K562 (cell line): Measurements from ENCODE around the gene PDCD11. TPM values are rescaled to one million over a fixed set of nuclear protein-coding genes. Genes with fewer than 3 reads are reported as not detected.

Experiments used
- ATAC-seq: fragments of 200-7000 bp; cut with Tn5 transposase; 3 replicates; pipeline ENCODE4 v1.9.1; 2020; ENCODE audit warnings: moderate library complexity
- BruUV-seq: library from RNA; stranded (reverse); fragments of 400-500 nt; replicated peaks from 2 replicates; lab custom pipeline; 2021; lab: Mats Ljungman, UMichigan
- CTCF ChIA-PET: fragments of 300-600 bp; formaldehyde crosslinking; extraction: SDS; loops from one replicate; lab custom pipeline; 2021; ENCODE audit warnings: low intra/inter-chr PET ratio; lab: Yijun Ruan, JAX
- POLR2A ChIA-PET: fragments of 300-600, 350-650 bp; sonication (Branson Sonifier 250); formaldehyde crosslinking; extraction: SDS; loops from one replicate; lab custom pipeline; 2021; ENCODE audit warnings: antibody characterized with exemption, inconsistent platforms; lab: Yijun Ruan, JAX
- DNase-seq, 4 experiments: peaks; one replicate each; pipeline versions ENCODE4 v3.0.0 to v3.0.0-alpha.2; 2011 to 2018; ENCODE audit warnings: low spot score in 3 of 4, mixed read lengths in 3 of 4; ENCODE audit errors: extremely low read depth in 1 of 4
- FAIRE-seq: peaks from 2 replicates; lab custom pipeline; 2011; peaks lifted over from hg19 to GRCh38; lab: Jason Lieb, UNC
- H2AFZ ChIP-seq: 2 replicates; pipeline ENCODE4 v1.6.0; 2011; ENCODE audit warnings: low read depth, low read length, control low read depth, inconsistent platforms
- H3K27ac ChIP-seq: fragments of 200-600 bp; 3 replicates; pipeline ENCODE4 v1.8.0; 2011; ENCODE audit warnings: low read depth, mild to moderate bottlenecking, control low read depth, inconsistent platforms, low read length, moderate library complexity, mixed read lengths; ENCODE audit errors: extremely low read depth
- H3K27me3 ChIP-seq, 2 experiments: fragments of 300-600 bp in 1 of 2; 2 replicates in 1 of 2; 3 replicates in 1 of 2; pipeline versions ENCODE4 v1.6.0 to v1.8.0; 2011; ENCODE audit warnings: inconsistent platforms in 2 of 2, low read length in 2 of 2, mild to moderate bottlenecking in 1 of 2, mixed read lengths in 1 of 2, moderate library complexity in 1 of 2; ENCODE audit not compliant: control insufficient read depth in 2 of 2, insufficient read depth in 2 of 2
- H3K36me3 ChIP-seq: fragments of 300-600 bp; 3 replicates; pipeline ENCODE4 v1.8.0; 2011; ENCODE audit warnings: mild to moderate bottlenecking, low read length, inconsistent platforms; ENCODE audit not compliant: control insufficient read depth, insufficient read depth
- H3K4me1 ChIP-seq, 2 experiments: fragments of 200-600 bp in 1 of 2; replicated peaks in 1 of 2; 2 replicates in 1 of 2; 3 replicates in 1 of 2; pipeline versions ENCODE4 v1.5.1 to v1.8.0; 2011; ENCODE audit warnings: inconsistent platforms in 2 of 2, low read length in 2 of 2, mild to moderate bottlenecking in 1 of 2, mixed read lengths in 1 of 2, moderate library complexity in 1 of 2; ENCODE audit not compliant: control insufficient read depth in 2 of 2, insufficient read depth in 2 of 2
- H3K4me2 ChIP-seq: 2 replicates; pipeline ENCODE4 v1.6.1; 2011; ENCODE audit warnings: low read length, control low read depth, inconsistent platforms, mixed read lengths; ENCODE audit not compliant: insufficient read depth
- H3K4me3 ChIP-seq: fragments of 200-600 bp; sonication (generic), shearing (Covaris generic); 2 replicates; pipeline ENCODE4 v1.5.1; 2016; ENCODE audit warnings: control low read depth, inconsistent platforms
- H3K79me2 ChIP-seq: fragments of 200-600 bp; 3 replicates; pipeline ENCODE4 v1.8.0; 2011; ENCODE audit warnings: low read length, inconsistent platforms; ENCODE audit not compliant: control insufficient read depth, insufficient read depth
- H3K9ac ChIP-seq, 2 experiments: 2 replicates each; pipeline versions ENCODE4 v1.6.0 to v1.6.1; 2011; ENCODE audit warnings: low read depth in 2 of 2, low read length in 2 of 2, control low read depth in 1 of 2, inconsistent platforms in 1 of 2, mild to moderate bottlenecking in 1 of 2, mixed read lengths in 1 of 2; ENCODE audit not compliant: insufficient read depth in 1 of 2
- H3K9me1 ChIP-seq: one replicate; pipeline ENCODE4 v1.6.0; 2011; ENCODE audit warnings: inconsistent platforms, mild to moderate bottlenecking, low read length, moderate library complexity; ENCODE audit not compliant: control insufficient read depth, insufficient read depth
- H3K9me3 ChIP-seq: replicated peaks from 2 replicates; pipeline ENCODE4 v1.5.1; 2011; ENCODE audit warnings: low read depth, low read length, inconsistent platforms; ENCODE audit not compliant: control insufficient read depth, insufficient read depth
- H4K20me1 ChIP-seq: replicated peaks from 2 replicates; pipeline ENCODE4 v1.6.1; 2011; ENCODE audit warnings: low read length, inconsistent platforms, mixed read lengths; ENCODE audit not compliant: control insufficient read depth, insufficient read depth
- C11orf30 ChIP-seq: fragments of 450-650 bp; IDR thresholded peaks from 2 replicates; pipeline ENCODE4 v1.6.1; 2016; ENCODE audit warnings: low read depth, mild to moderate bottlenecking
- DMBX1 ChIP-seq: fragments of 250-450 bp; sonication (Bioruptor Pico); IDR thresholded peaks from 2 replicates; pipeline ENCODE4 v1.8.0; 2022; ENCODE audit warnings: inconsistent platforms, mild to moderate bottlenecking, moderate library complexity, borderline replicate concordance
- GATA2 ChIP-seq: sonication (generic); formaldehyde crosslinking; IDR thresholded peaks from 2 replicates; pipeline ENCODE4 v1.4.0; 2020; ENCODE audit warnings: mild to moderate bottlenecking, missing genetic modification reagents
- MAFG ChIP-seq: fragments of 450-650 bp; conservative IDR thresholded peaks from 2 replicates; pipeline ENCODE4 v1.6.1; 2016; ENCODE audit warnings: missing genetic modification characterization, missing compliant biosample characterization
- MCM5 ChIP-seq: fragments of 450-650 bp; IDR thresholded peaks from 2 replicates; pipeline ENCODE4 v1.6.1; 2016; ENCODE audit warnings: low read depth
- MCM7 ChIP-seq, 2 experiments: fragments of 450-650 bp; IDR thresholded peaks; 2 replicates each; pipeline ENCODE4 v1.6.1; 2016 to 2018
- PHF20 ChIP-seq: fragments of 450-650 bp; IDR thresholded peaks from 2 replicates; pipeline ENCODE4 v1.6.1; 2018; ENCODE audit not compliant: partially characterized antibody
- POLR2AphosphoS5 ChIP-seq: IDR thresholded peaks from 2 replicates; pipeline ENCODE4 v1.6.1; 2011; ENCODE audit warnings: mild to moderate bottlenecking, low read depth, low read length, moderate library complexity; ENCODE audit not compliant: control insufficient read depth, insufficient read depth
- POLR3G ChIP-seq: IDR thresholded peaks from 2 replicates; pipeline ENCODE4 v1.6.1; 2011; ENCODE audit not compliant: insufficient read length, insufficient replicate concordance; ENCODE audit errors: extremely low read depth
- RAD51 ChIP-seq: fragments of 450-650 bp; IDR thresholded peaks from 2 replicates; pipeline ENCODE4 v1.7.1; 2016; ENCODE audit warnings: low read depth, mild to moderate bottlenecking, borderline replicate concordance
- SAFB2 ChIP-seq: fragments of 200-400 bp; formaldehyde crosslinking; IDR thresholded peaks from 2 replicates; pipeline ENCODE4 v1.6.1; 2018; ENCODE audit warnings: borderline replicate concordance, low read length, low read depth, moderate library complexity; ENCODE audit not compliant: severe bottlenecking
- ZNF121 ChIP-seq: sonication (generic); formaldehyde crosslinking; conservative IDR thresholded peaks from 2 replicates; pipeline ENCODE4 v1.8.0; 2022; ENCODE audit warnings: missing genetic modification reagents
- ZNF282 ChIP-seq: sonication (generic); formaldehyde crosslinking; IDR thresholded peaks from 2 replicates; pipeline ENCODE4 v1.8.1; 2023; ENCODE audit warnings: missing genetic modification reagents
- ZNF707 ChIP-seq: fragments of 250-450 bp; sonication (Bioruptor Pico); conservative IDR thresholded peaks from 2 replicates; pipeline ENCODE4 v1.8.0; 2022; ENCODE audit warnings: inconsistent platforms, mild to moderate bottlenecking, moderate library complexity
- ZNF77 ChIP-seq: fragments of 250-450 bp; sonication (Bioruptor Pico); IDR thresholded peaks from 2 replicates; pipeline ENCODE4 v1.5.0; 2020
- WGBS: fragments of 100-300 bp; shearing (Covaris generic); methylation state at CpG from one replicate; pipeline ENCODE4 v1.1.6; 2016; ENCODE audit warnings: low coverage, mixed read lengths; ENCODE audit not compliant: insufficient coverage; ENCODE audit errors: missing lambda C conversion rate; 5-methylcytosine and 5-hydroxymethylcytosine counted together
- in situ Hi-C: fragments of 300-500 bp; cut with MboI; formaldehyde crosslinking; loops from 4 replicates; pipeline ENCODE4 v1.15.0; 2018; ENCODE audit warnings: inconsistent platforms, mixed read lengths
- intact Hi-C: fragments of 100-400 bp; cut with micrococcal nuclease; formaldehyde crosslinking; loops from 2 replicates; pipeline ENCODE4 v1.14.2; 2022
- polyA plus RNA-seq, 8 experiments: library from polyadenylated mRNA; depleted of rRNA in 4 of 8; stranded (reverse) in 5 of 8; unstranded in 3 of 8; fragments of >200 nt; fragmentation: Nextera tagmentation in 2 of 8; fragmentation: Illumina TruSeq in 1 of 8; extraction: Ambion mirVana in 2 of 8; extraction: Trizol in 1 of 8; gene quantifications; 2 replicates each; pipeline versions ENCODE4 v1.2.1 to v1.2.3, GENCODE V29; 2011 to 2014; ENCODE audit warnings: inconsistent platforms in 1 of 8, missing spikeins in 1 of 8
- total RNA-seq, 7 experiments: library from RNA; depleted of rRNA in 6 of 7; stranded (reverse); fragments of >200 nt in 6 of 7; fragmentation: Illumina TruSeq in 2 of 7; extraction: Trizol in 2 of 7; gene quantifications; 2 replicates each; pipeline versions ENCODE4 v1.2.1 to v1.2.3, GENCODE V29; 2011 to 2021; ENCODE audit warnings: low replicate concordance in 1 of 7
- TF ChIP-seq, protein P1 (sequence below), 3 experiments: fragments of 200-800 bp in 1 of 3; fragments of 250-450 bp in 1 of 3; fragments of 450-650 bp in 1 of 3; sonication (Bioruptor Pico) in 1 of 3; sonication (Bioruptor generic) in 1 of 3; formaldehyde crosslinking in 1 of 3; IDR thresholded peaks; 2 replicates each; pipeline versions ENCODE4 v1.6.1 to v1.8.0; 2016 to 2022; ENCODE audit warnings: mild to moderate bottlenecking in 2 of 3, missing genetic modification characterization in 2 of 3, missing compliant biosample characterization in 1 of 3, moderate library complexity in 1 of 3
- TF ChIP-seq, protein P2 (sequence below): IDR thresholded peaks from 2 replicates; pipeline ENCODE4 v1.6.1; 2016; ENCODE audit warnings: missing genetic modification characterization, missing compliant biosample characterization

Gene PDCD11
- total and polyA plus RNA-seq, 9 of the 15 experiments (the other 6 are each of a cell fraction or from before 2014, with no cell fraction given) = 14.8 to 73.8 (median 50.0) TPM

DNA sequence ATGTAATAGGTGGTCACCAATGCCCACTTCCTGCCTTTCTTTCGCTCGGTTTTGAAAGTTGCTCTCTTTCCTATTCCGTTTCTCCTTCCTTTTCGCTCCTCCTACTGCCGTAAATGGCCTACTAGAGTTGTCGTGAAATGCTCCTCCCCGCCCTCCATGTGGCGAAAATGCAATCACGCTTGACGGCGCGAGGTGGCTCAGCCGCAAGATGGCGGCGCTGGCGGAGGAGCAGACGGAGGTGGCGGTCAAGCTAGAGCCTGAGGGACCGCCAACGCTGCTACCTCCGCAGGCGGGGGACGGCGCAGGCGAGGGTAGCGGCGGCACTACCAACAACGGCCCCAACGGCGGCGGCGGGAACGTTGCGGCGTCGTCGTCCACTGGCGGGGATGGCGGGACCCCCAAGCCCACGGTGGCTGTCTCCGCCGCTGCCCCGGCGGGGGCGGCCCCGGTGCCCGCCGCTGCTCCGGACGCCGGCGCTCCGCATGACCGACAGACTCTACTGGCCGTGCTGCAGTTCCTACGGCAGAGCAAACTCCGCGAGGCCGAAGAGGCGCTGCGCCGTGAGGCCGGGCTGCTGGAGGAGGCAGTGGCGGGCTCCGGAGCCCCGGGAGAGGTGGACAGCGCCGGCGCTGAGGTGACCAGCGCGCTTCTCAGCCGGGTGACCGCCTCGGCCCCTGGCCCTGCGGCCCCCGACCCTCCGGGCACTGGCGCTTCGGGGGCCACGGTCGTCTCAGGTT, 28.5 kb upstream of the PDCD11 start, which contains the start of gene TAF5 (continued):
- TF ChIP-seq ZNF282 (no peak), C11orf30 (peak; percentile 48; the same call in 1 of the 2 replicates), POLR3G (no peak), ZNF77 (CRISPR knock-in tag) (no peak), MCM7 (IDR thresholded peaks at IDR 0.05) (no peak)

DNA sequence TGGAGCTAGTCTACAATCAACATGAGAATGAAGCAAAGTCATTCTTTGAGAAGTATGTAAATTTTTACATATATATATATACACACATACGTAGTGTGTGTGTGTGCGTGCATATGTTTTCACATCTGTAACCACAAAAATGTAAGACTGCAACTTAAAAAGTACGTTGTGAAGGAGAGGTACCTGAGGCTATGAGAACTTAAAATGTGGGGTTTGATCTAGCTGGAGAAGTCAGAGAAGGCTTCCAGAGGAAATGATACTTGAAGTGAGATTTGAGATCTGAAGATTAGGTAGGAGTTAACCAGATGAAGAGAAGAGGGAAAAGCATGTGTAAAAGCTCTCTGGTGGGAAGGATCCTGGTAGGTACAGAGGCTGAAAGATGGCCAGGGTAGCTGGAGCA, 22.9 kb upstream of the PDCD11 start:
- peaks cover 25% of the 10 kb centered on the region for H3K79me2 ChIP-seq
- no peak overlapping the region for H3K4me2 ChIP-seq
- no TSS peak for BruUV-seq
- peaks cover 48% of the 10 kb centered on the region; the same call in 2 of the 3 replicates for H3K36me3 ChIP-seq
- H3K9me1 ChIP-seq = no peaks in the 10 kb centered on the region
- no peaks in the 10 kb centered on the region for H3K27me3 ChIP-seq
- no peak overlapping the region for H3K9ac ChIP-seq
- 92% methylated on average over 3 of the region's 3 CpGs for WGBS
- ChIA-PET POLR2A (interaction anchor here (0.5 kb wide), 1 partner anchor 1555 kb away, joined by 3 read pairs; the partner anchor contains the start of gene OGA), CTCF (no interaction called here)
- H3K4me3 ChIP-seq = no peak overlapping the region
- in situ Hi-C loops = no loop called here
- H4K20me1 ChIP-seq = no peaks in the 10 kb centered on the region
- H3K4me1 ChIP-seq = peaks cover 0 to 3% of the 10 kb centered on the region in 2 experiments; a peak in 3 of 5 replicates
- intact Hi-C loops = no loop called here
- FAIRE-seq (no peak), ATAC-seq (no peak), DNase-seq (no peak)
- H3K9me3 ChIP-seq = no peaks in the 10 kb centered on the region
- H2AFZ ChIP-seq = no peak overlapping the region
- H3K27ac ChIP-seq = no peak overlapping the region
- no peak for TF ChIP-seq ZNF707 (CRISPR knock-in tag)
- no peak for TF ChIP-seq MAFG (tag)
- TF ChIP-seq, protein P1, sequence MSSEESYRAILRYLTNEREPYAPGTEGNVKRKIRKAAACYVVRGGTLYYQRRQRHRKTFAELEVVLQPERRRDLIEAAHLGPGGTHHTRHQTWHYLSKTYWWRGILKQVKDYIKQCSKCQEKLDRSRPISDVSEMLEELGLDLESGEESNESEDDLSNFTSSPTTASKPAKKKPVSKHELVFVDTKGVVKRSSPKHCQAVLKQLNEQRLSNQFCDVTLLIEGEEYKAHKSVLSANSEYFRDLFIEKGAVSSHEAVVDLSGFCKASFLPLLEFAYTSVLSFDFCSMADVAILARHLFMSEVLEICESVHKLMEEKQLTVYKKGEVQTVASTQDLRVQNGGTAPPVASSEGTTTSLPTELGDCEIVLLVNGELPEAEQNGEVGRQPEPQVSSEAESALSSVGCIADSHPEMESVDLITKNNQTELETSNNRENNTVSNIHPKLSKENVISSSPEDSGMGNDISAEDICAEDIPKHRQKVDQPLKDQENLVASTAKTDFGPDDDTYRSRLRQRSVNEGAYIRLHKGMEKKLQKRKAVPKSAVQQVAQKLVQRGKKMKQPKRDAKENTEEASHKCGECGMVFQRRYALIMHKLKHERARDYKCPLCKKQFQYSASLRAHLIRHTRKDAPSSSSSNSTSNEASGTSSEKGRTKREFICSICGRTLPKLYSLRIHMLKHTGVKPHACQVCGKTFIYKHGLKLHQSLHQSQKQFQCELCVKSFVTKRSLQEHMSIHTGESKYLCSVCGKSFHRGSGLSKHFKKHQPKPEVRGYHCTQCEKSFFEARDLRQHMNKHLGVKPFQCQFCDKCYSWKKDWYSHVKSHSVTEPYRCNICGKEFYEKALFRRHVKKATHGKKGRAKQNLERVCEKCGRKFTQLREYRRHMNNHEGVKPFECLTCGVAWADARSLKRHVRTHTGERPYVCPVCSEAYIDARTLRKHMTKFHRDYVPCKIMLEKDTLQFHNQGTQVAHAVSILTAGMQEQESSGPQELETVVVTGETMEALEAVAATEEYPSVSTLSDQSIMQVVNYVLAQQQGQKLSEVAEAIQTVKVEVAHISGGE (CRISPR knock-in tag; IDR thresholded peaks at IDR 0.05) = no peak
- TF ChIP-seq, protein P2, sequence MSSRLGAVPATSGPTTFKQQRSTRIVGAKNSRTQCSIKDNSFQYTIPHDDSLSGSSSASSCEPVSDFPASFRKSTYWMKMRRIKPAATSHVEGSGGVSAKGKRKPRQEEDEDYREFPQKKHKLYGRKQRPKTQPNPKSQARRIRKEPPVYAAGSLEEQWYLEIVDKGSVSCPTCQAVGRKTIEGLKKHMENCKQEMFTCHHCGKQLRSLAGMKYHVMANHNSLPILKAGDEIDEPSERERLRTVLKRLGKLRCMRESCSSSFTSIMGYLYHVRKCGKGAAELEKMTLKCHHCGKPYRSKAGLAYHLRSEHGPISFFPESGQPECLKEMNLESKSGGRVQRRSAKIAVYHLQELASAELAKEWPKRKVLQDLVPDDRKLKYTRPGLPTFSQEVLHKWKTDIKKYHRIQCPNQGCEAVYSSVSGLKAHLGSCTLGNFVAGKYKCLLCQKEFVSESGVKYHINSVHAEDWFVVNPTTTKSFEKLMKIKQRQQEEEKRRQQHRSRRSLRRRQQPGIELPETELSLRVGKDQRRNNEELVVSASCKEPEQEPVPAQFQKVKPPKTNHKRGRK (tag) = no peak
- TF ChIP-seq ZNF121 (CRISPR knock-in tag) = no peak
- no peak for TF ChIP-seq GATA2
- no peak for TF ChIP-seq SAFB2
- no peak for TF ChIP-seq POLR2AphosphoS5
- no peak for TF ChIP-seq MCM7 (IDR thresholded peaks at IDR 0.05)
- TF ChIP-seq DMBX1 (CRISPR knock-in tag) = no peak
- no peak for TF ChIP-seq PHF20
- no peak for TF ChIP-seq MCM5
- no peak for TF ChIP-seq RAD51
